ENCODE measurements around the gene KCNK18.
"Not testable (repeated sequence)": the region's sequence is repeated elsewhere in the genome, so short reads cannot be mapped to it uniquely, and the experiment has no call there.

The KCNK18 gene

DNA sequence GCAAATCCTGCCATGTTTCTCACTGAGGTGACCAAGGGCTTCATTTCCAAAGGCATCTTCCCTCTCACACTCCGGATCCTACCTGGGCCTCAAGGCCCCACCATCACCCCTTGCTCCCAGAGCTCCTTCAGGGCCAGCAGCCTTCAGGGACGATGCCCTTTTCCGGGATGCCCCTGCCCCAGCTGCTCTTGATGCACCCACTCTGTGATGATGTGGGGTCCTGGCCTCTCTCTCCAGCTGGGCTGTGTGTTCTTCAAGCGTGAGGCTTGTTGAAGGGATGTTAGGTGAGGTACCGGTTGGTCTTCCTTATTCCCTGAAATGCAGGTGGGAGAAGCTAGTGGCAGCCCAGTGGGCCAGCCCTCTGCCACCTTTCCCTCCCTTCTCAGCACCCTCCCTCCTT, 25.3 kb downstream of the KCNK18 start:
- H3K9me3 ChIP-seq (ENCODE audit: control insufficient read depth, insufficient read depth, low read length) = no peaks in the 10 kb centered on the region; the same call in 1 of the 2 replicates
- no peaks in the 10 kb centered on the region for H3K36me3 ChIP-seq (ENCODE audit: insufficient read depth, low read length)
- no peak overlapping the region for H3K9ac ChIP-seq (ENCODE audit: low read depth, low read length)
- no peaks in the 10 kb centered on the region for H3K4me1 ChIP-seq (ENCODE audit: insufficient read depth, low read length)

DNA sequence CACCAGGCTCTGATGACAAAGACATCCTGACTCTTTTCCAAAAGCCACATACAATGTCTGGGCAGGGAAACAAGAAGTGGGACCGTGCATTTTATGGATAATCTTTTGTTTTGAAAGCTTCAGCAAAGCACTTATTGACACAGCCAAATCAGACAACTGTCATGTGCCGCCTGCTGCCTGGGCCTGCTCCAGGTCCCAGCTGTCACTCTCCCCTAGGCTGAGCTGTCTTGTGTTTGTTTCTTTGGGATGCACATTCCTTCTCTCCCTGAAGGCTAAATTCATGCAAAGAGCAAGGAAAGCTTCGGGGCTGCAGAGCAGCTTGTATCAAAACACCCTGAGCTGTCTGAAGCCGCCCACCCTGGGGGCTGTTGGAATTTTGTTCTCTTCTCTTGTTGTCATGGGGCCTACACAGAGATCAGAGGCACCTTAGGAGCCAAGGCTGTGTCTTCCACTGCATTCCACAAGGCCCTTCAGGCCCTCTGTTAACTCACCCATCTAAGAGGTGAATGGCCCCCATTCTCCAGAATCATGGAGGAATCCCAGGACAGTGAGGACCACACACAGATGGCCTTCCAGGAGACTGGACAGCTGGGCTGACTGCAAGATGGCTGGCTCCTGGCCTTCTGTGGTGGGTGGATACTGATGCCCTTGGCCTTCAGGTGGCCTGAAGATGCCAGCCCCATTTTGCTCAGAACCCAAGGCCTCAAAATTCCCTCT, 25.8 kb downstream of the KCNK18 start:
- Histone ChIP-seq H3K9me3 (ENCODE audit: control insufficient read depth, insufficient read depth, low read length) (no peaks in the 10 kb centered on the region; the same call in 1 of the 2 replicates), H3K36me3 (ENCODE audit: insufficient read depth, low read length) (no peaks in the 10 kb centered on the region), H3K9ac (ENCODE audit: low read depth, low read length) (no peak overlapping the region), H3K4me1 (ENCODE audit: insufficient read depth, low read length) (no peaks in the 10 kb centered on the region)

GRCh38 chr10:117223693-117224430, 26.6 kb downstream of the KCNK18 start:
- Histone ChIP-seq H3K9me3 (ENCODE audit: control insufficient read depth, insufficient read depth, low read length) (no peaks in the 10 kb centered on the region; the same call in 1 of the 2 replicates), H3K4me1 (ENCODE audit: insufficient read depth, low read length) (no peaks in the 10 kb centered on the region), H3K36me3 (ENCODE audit: insufficient read depth, low read length) (no peaks in the 10 kb centered on the region), H3K9ac (ENCODE audit: low read depth, low read length) (no peak overlapping the region)

DNA sequence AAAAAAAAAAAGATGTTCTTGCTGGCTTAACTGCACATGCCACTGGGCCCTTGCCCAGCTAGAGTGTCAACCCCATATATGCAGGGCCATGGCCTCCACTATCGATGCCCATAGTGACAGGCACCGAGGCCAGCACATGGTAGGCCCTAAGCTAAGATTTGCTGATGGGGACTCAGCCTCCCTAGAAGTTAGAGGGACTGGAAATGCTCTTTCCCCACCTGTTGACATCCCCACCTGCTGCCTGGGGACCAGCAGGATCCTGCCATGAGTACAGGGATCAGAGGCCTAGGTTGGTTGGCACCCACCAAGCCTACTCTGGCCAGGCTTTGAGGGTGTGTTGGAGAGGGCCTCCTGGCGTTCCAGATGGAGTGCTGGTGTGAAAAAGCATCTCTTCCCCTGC, 27.6 kb downstream of the KCNK18 start:
- Histone ChIP-seq H3K36me3 (ENCODE audit: insufficient read depth, low read length) (no peaks in the 10 kb centered on the region), H3K4me1 (ENCODE audit: insufficient read depth, low read length) (no peaks in the 10 kb centered on the region), H3K9ac (ENCODE audit: low read depth, low read length) (no peak overlapping the region), H3K9me3 (ENCODE audit: control insufficient read depth, insufficient read depth, low read length) (no peaks in the 10 kb centered on the region; the same call in 1 of the 2 replicates)

DNA sequence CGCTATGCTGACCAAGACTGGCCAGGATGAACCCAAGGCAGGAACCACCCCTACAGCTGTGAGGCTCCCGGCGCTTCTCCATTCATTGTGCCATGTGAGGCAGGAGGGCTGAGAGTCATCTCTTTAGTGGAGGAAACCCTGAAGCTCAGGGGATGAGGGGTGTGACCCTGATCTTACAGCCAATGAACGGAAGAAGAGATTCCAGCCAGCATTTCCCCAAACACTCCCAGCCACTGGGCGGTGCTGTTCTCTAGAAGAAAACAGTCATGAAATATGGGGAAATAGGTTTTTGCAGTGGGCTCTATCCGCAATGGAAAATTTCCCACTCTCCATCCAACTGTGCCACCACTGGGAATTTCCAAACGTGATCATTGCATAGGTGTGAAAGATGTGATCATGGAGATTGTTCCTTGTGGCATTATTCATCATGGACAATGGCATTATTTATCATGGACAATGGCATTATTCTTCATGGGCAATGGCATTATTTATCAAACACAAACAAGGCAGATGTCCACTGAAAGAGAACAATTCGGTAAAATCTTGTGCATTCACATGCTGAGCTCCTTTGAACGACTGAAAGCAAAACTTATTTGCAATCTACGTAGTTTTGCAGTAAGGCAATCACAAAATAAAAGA, 29.6 kb downstream of the KCNK18 start:
- no peaks in the 10 kb centered on the region for H3K4me1 ChIP-seq (ENCODE audit: insufficient read depth, low read length)
- no peaks in the 10 kb centered on the region for H3K36me3 ChIP-seq (ENCODE audit: insufficient read depth, low read length)
- H3K9me3 ChIP-seq (ENCODE audit: control insufficient read depth, insufficient read depth, low read length) = no peaks in the 10 kb centered on the region; the same call in 1 of the 2 replicates
- no peak overlapping the region for H3K9ac ChIP-seq (ENCODE audit: low read depth, low read length)

- Histone ChIP-seq H3K4me1 (ENCODE audit: insufficient read depth, low read length) (no peaks in the 10 kb centered on the region), H3K9me3 (ENCODE audit: control insufficient read depth, insufficient read depth, low read length) (no peaks in the 10 kb centered on the region; the same call in 1 of the 2 replicates), H3K36me3 (ENCODE audit: insufficient read depth, low read length) (no peaks in the 10 kb centered on the region), H3K9ac (ENCODE audit: low read depth, low read length) (no peak overlapping the region)
Measured at GRCh38 chr10:117228210-117228609, 30.9 kb downstream of the KCNK18 start.

DNA sequence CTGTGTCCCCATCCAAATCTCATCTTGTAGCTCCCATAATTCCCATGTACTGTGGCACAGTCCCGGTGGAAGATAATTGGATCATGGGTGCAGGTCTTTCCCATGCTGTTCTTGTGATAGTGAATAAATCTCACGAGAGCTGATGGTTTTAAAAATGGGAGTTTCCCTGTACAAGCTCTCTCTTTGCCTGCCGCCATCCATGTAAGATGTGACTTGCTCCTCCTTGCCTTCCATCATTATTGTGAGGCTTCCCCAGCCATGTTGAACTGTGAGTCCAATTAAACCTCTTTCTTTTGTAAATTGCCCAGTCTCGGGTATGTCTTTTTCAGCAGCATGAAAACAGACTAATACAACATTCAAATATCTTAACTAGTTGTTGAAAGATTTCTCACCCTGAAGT, 32.8 kb downstream of the KCNK18 start:
- H3K4me1 ChIP-seq (ENCODE audit: insufficient read depth, low read length); H3K9ac ChIP-seq (ENCODE audit: low read depth, low read length); H3K9me3 ChIP-seq (ENCODE audit: control insufficient read depth, insufficient read depth, low read length); H3K36me3 ChIP-seq (ENCODE audit: insufficient read depth, low read length): not testable (repeated sequence)

DNA sequence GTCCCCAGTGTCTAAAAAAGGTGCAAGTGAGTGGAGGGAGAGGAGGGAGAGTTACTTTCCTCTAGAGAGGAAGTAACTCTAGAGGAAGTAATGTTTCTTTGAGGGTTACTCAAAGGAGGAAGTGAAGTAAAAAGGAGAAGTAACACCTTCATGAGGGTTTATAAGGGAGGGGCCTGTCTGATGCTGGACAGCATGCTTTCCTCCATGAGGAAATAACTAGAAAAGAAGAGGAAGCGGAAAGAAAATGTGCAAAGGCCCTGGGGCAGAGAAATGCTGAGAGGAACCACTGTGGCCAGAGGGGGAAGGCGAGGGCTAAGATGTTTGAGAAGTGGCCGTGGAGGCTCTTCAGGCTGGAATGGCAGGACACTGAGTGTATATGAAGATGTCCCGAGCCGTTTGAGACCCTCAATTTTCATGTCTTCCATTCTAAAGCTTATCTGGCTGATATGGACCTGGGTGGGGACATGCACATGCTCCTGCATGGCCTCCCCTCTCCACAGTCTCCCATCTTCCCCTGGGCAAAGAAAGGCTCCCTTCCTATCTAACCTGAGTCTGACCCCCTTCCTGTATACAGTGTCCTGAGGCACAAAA, 40.2 kb downstream of the KCNK18 start:
- Histone ChIP-seq H3K9me3 (ENCODE audit: control insufficient read depth, insufficient read depth, low read length) (no peaks in the 10 kb centered on the region), H3K4me1 (ENCODE audit: insufficient read depth, low read length) (no peaks in the 10 kb centered on the region), H3K9ac (ENCODE audit: low read depth, low read length) (no peak overlapping the region), H3K36me3 (ENCODE audit: insufficient read depth, low read length) (no peaks in the 10 kb centered on the region)

GRCh38 chr10:117239051-117239450, 41.8 kb downstream of the KCNK18 start:
- H3K9ac ChIP-seq (ENCODE audit: low read depth, low read length) = no peak overlapping the region
- no peaks in the 10 kb centered on the region for H3K9me3 ChIP-seq (ENCODE audit: control insufficient read depth, insufficient read depth, low read length)
- no peaks in the 10 kb centered on the region for H3K36me3 ChIP-seq (ENCODE audit: insufficient read depth, low read length)
- no peaks in the 10 kb centered on the region for H3K4me1 ChIP-seq (ENCODE audit: insufficient read depth, low read length)

GRCh38 chr10:117239721-117240620, 42.7 kb downstream of the KCNK18 start:
- peak overlapping the region; percentile 59 for H3K9ac ChIP-seq (ENCODE audit: low read depth, low read length)
- H3K36me3 ChIP-seq (ENCODE audit: insufficient read depth, low read length) = no peaks in the 10 kb centered on the region
- no peaks in the 10 kb centered on the region for H3K4me1 ChIP-seq (ENCODE audit: insufficient read depth, low read length)
- no peaks in the 10 kb centered on the region for H3K9me3 ChIP-seq (ENCODE audit: control insufficient read depth, insufficient read depth, low read length)

DNA sequence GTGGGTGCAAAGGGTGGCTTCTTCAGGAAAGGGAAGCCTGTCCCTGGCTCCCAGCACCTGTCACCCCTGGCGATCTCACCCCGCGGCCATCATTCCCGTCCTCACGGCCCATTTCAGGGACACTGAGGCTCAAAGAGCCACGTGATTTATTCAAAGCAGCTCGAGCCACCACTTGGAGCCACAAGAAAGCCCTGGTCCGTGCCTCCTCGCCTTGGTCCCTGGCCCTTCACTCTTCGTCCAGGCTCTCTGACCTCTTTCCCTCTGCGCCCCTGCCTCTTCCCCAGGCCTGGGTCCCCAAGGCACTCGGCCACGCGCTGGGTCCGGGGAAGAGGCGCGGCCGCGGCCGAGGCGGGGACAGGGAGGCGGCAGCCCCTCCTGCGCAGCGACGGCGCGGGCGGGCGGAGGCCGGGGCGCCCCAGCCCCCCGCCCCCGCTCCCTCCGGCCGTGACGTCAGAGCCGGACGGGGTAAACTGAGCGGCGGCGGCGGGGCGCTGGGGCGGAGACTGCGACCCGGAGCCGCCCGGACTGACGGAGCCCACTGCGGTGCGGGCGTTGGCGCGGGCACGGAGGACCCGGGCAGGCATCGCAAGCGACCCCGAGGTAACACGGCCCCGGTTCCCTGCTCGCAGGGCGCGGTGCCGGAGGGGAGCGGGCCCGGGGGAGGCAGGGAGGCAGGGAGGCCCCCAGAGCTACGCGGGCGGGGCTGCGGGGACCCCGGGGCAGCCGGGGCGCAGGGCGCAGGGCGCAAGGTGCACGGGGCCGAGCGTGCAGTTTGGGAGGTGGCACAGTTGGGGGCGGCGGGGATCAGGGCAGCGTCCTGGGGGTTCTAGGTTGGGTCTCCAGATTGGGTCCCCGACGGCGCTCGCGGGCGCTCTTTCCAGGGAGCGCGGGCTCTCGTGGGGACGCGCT, 43.6 kb downstream of the KCNK18 start, which contains the start of gene SLC18A2:
SLC18A2 (plus strand) TSS at position 494 of the 909 bp plus-strand sequence. CDS start 580 bp downstream, outside the sequence.
- H3K36me3 ChIP-seq (ENCODE audit: insufficient read depth, low read length) = no peaks in the 10 kb centered on the region
- no peaks in the 10 kb centered on the region for H3K9me3 ChIP-seq (ENCODE audit: control insufficient read depth, insufficient read depth, low read length)
- H3K4me1 ChIP-seq (ENCODE audit: insufficient read depth, low read length) = no peaks in the 10 kb centered on the region
- peak within 1 kb of the TSS; percentile 59 for H3K9ac ChIP-seq (ENCODE audit: low read depth, low read length)

DNA sequence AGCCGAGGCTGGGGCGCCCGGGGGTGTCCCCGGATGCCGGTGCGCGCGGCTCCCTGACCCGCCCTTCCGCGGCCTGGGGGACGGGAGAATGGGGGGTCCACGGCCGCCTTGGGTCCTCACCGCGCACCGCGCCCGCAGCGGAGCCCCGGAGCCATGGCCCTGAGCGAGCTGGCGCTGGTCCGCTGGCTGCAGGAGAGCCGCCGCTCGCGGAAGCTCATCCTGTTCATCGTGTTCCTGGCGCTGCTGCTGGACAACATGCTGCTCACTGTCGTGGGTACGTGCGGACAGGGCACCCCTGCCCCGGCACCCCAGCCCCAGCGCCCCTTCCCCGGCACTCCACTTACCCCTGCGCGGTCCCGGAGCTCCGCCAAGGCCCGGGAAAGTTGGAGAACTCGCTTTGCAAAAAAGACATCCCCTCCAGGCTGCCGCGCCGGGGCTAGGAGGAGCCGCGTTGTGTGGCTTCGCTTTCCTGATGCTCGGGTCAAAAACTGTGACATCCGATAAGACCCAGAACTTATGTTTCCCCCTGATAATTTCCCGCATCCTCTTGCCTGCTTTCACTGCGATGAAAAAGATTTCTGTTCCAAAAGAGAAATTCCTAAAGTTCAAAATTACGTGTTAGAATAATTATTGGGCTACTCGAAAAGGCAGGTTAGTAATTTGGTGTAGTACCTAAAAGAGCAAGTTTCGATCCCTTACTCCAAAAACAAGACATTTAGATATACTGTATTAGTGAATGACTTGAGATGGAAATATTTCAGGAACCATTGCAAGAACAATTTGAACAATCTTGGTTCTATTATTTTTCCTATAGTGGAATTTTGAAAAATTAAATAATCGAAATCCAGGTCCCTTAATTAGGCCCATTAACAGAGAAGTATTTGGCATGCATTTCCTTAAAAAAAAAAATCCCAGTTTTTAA, 44.5 kb downstream of the KCNK18 start:
- Histone ChIP-seq H3K4me1 (ENCODE audit: insufficient read depth, low read length) (no peaks in the 10 kb centered on the region), H3K36me3 (ENCODE audit: insufficient read depth, low read length) (no peaks in the 10 kb centered on the region), H3K9ac (ENCODE audit: low read depth, low read length) (peak overlapping the region; percentile 59; the same call in 1 of the 2 replicates), H3K9me3 (ENCODE audit: control insufficient read depth, insufficient read depth, low read length) (no peaks in the 10 kb centered on the region)

Data from ES-I3 (cell line).